Endothelial cell of umbilical vein (primary cell): ENCODE results near the gene ANKS6. TPM values are rescaled to one million over a fixed set of nuclear protein-coding genes. Genes with fewer than 3 reads are reported as not detected.

ENCODE experiments used
- BruUV-seq: library from RNA; stranded (reverse); fragments of 400-500 nt; replicated peaks from 2 replicates; lab custom pipeline; 2021; lab: Mats Ljungman, UMichigan
- CTCF ChIA-PET: fragments of 300-600, 350-600 bp; sonication (Branson Sonifier 250); formaldehyde crosslinking; loops from one replicate; lab custom pipeline; 2021; ENCODE audit warnings: antibody characterized with exemption, inconsistent platforms; lab: Charles Lee
- POLR2A ChIA-PET: fragments of 300-600, 350-600 bp; sonication (Branson Sonifier 250); formaldehyde crosslinking; loops from one replicate; lab custom pipeline; 2021; ENCODE audit warnings: antibody characterized with exemption, inconsistent platforms; lab: Charles Lee
- DNase-seq: peaks from one replicate; pipeline ENCODE4 v3.0.0-alpha.2; 2011; ENCODE audit warnings: low read depth, low spot score
- FAIRE-seq: peaks from 2 replicates; lab custom pipeline; 2011; peaks lifted over from hg19 to GRCh38; lab: Jason Lieb, UNC
- H2AFZ ChIP-seq: 2 replicates; pipeline ENCODE4 v1.6.0; 2012; ENCODE audit warnings: low read depth, low read length, control low read depth, inconsistent platforms
- H3K27ac ChIP-seq: 2 replicates; pipeline ENCODE4 v1.5.1; 2011; ENCODE audit warnings: low read depth, mild to moderate bottlenecking, control low read depth, low read length, moderate library complexity; ENCODE audit not compliant: insufficient read depth
- H3K27me3 ChIP-seq, 2 experiments: 2 replicates each; pipeline versions ENCODE4 v1.6.0 to v1.6.1; 2011; ENCODE audit warnings: low read length in 2 of 2, mixed read lengths in 1 of 2; ENCODE audit not compliant: control insufficient read depth in 2 of 2, insufficient read depth in 2 of 2
- H3K36me3 ChIP-seq, 2 experiments: 2 replicates in 1 of 2; 3 replicates in 1 of 2; pipeline ENCODE4 v1.5.1; 2011; ENCODE audit warnings: low read length in 2 of 2, mild to moderate bottlenecking in 1 of 2, moderate library complexity in 1 of 2; ENCODE audit not compliant: control insufficient read depth in 2 of 2, insufficient read depth in 2 of 2; ENCODE audit errors: extremely low read depth in 1 of 2
- H3K4me1 ChIP-seq: 3 replicates; pipeline ENCODE4 v1.5.1; 2011; ENCODE audit warnings: mild to moderate bottlenecking, low read length; ENCODE audit not compliant: control insufficient read depth, insufficient read depth; ENCODE audit errors: extremely low read depth
- H3K4me2 ChIP-seq: 2 replicates; pipeline ENCODE4 v1.6.1; 2011; ENCODE audit warnings: low read length, control low read depth, mixed read lengths; ENCODE audit not compliant: insufficient read depth
- H3K4me3 ChIP-seq, 3 experiments: fragments of 200-600 bp in 1 of 3; sonication (generic), shearing (Covaris generic) in 1 of 3; replicated peaks in 1 of 3; 2 replicates each; pipeline ENCODE4 v1.5.1; 2011 to 2016; ENCODE audit warnings: control low read depth in 3 of 3, low read length in 3 of 3, mild to moderate bottlenecking in 2 of 3, inconsistent platforms in 1 of 3, low read depth in 1 of 3, moderate library complexity in 1 of 3; ENCODE audit not compliant: insufficient read depth in 1 of 3
- H3K79me2 ChIP-seq: 2 replicates; pipeline ENCODE4 v1.6.0; 2012; ENCODE audit warnings: low read length, inconsistent platforms; ENCODE audit not compliant: control insufficient read depth, insufficient read depth
- H3K9ac ChIP-seq: replicated peaks from 2 replicates; pipeline ENCODE3; 2011; ENCODE audit warnings: low read length, control low read depth; ENCODE audit not compliant: insufficient read depth; ENCODE audit errors: extremely low read depth
- H3K9me1 ChIP-seq: replicated peaks from 3 replicates; pipeline ENCODE4 v1.6.0; 2011; ENCODE audit warnings: mild to moderate bottlenecking, low read length; ENCODE audit not compliant: control insufficient read depth, insufficient read depth; ENCODE audit errors: extremely low read depth
- H3K9me3 ChIP-seq: replicated peaks from 2 replicates; pipeline ENCODE4 v1.5.1; 2012; ENCODE audit warnings: low read length, inconsistent platforms; ENCODE audit not compliant: control insufficient read depth, insufficient read depth
- H4K20me1 ChIP-seq: replicated peaks from 2 replicates; pipeline ENCODE3; 2011; ENCODE audit warnings: mild to moderate bottlenecking, low read length; ENCODE audit not compliant: control insufficient read depth, insufficient read depth; ENCODE audit errors: extremely low read depth
- CTCF ChIP-seq, 2 donors: IDR thresholded peaks; 1 replicate in 1 of 2; 2 replicates in 1 of 2; pipeline ENCODE4 v1.5.1; 2011; ENCODE audit warnings: low read length in 2 of 2, mild to moderate bottlenecking in 2 of 2, moderate library complexity in 2 of 2, control low read depth in 1 of 2, inconsistent platforms in 1 of 2, low read depth in 1 of 2; ENCODE audit not compliant: insufficient read depth in 1 of 2; ENCODE audit errors: extremely low read depth in 1 of 2
- EZH2 ChIP-seq: IDR thresholded peaks from 2 replicates; pipeline ENCODE4 v1.6.1; 2012; ENCODE audit warnings: borderline replicate concordance, low read depth, mild to moderate bottlenecking, moderate library complexity, low read length, inconsistent platforms; ENCODE audit not compliant: severe bottlenecking
- FOS ChIP-seq: IDR thresholded peaks from 2 replicates; pipeline ENCODE4 v1.6.1; 2011; ENCODE audit warnings: mild to moderate bottlenecking, low read length, moderate library complexity, borderline replicate concordance; ENCODE audit not compliant: insufficient read depth
- GATA2 ChIP-seq: IDR thresholded peaks from 2 replicates; pipeline ENCODE4 v1.7.0; 2011; ENCODE audit warnings: low read depth, mild to moderate bottlenecking, moderate library complexity, mixed read lengths, low read length; ENCODE audit not compliant: insufficient read length, insufficient read depth
- JUN ChIP-seq: IDR thresholded peaks from 2 replicates; pipeline ENCODE4 v1.6.1; 2011; ENCODE audit warnings: borderline replicate concordance, low read depth; ENCODE audit not compliant: insufficient read length, insufficient read depth
- POLR2A ChIP-seq: IDR thresholded peaks from 2 replicates; pipeline ENCODE4 v1.6.1; 2012; ENCODE audit warnings: low read depth, mild to moderate bottlenecking, control low read depth, low read length
- POLR2AphosphoS5 ChIP-seq: IDR thresholded peaks from 2 replicates; pipeline ENCODE4 v1.6.1; 2012; ENCODE audit warnings: low read depth, mild to moderate bottlenecking, control low read depth, low read length, moderate library complexity; ENCODE audit not compliant: insufficient read depth
- dilution Hi-C: fragments of 300-500 bp; cut with MboI; formaldehyde crosslinking; loops from one replicate; pipeline ENCODE4 v1.15.0; 2019; ENCODE audit warnings: low sequenced_read_pairs; ENCODE audit not compliant: extremely low pct_ligation_motif_present
- intact Hi-C: fragments of 100-400 bp; cut with micrococcal nuclease; formaldehyde crosslinking; loops from one replicate; pipeline ENCODE4 v1.10.0; 2022
- polyA plus RNA-seq, 4 experiments: library from polyadenylated mRNA; depleted of rRNA in 3 of 4; stranded (reverse) in 3 of 4; unstranded in 1 of 4; fragments of >200 nt; gene quantifications; 2 replicates each; pipeline versions ENCODE4 v1.2.1 to v1.2.3, GENCODE V29; 2011 to 2012; ENCODE audit warnings: missing spikeins in 1 of 4
- total RNA-seq: library from RNA; stranded (reverse); gene quantifications from 2 replicates; pipeline ENCODE4 v1.2.3, GENCODE V29; 2021
- TF ChIP-seq, protein P1 (sequence below): IDR thresholded peaks from 2 replicates; pipeline ENCODE4 v1.6.1; 2011; ENCODE audit not compliant: insufficient read depth, insufficient read length

ANKS6 gene
- total and polyA plus RNA-seq, 2 donors (not counting 3 experiments of a cell fraction or from before 2014, with no cell fraction given): 15.5 to 18.6 TPM

GRCh38 chr9:98694943-98695342, 101.4 kb downstream of the ANKS6 start:
- H3K4me1 ChIP-seq: no peaks in the 10 kb centered on the region
- no peak for TF ChIP-seq FOS
- TF ChIP-seq POLR2AphosphoS5: no peak
- TF ChIP-seq EZH2: no peak
- no peak for TF ChIP-seq GATA2
- TF ChIP-seq, protein P1, sequence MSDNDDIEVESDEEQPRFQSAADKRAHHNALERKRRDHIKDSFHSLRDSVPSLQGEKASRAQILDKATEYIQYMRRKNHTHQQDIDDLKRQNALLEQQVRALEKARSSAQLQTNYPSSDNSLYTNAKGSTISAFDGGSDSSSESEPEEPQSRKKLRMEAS: no peak
- TF ChIP-seq POLR2A: no peak
- TF ChIP-seq CTCF (IDR thresholded peaks at IDR 0.05; ENCODE audit: extremely low read depth in 1 of 2, insufficient read depth in 1 of 2, low read depth in 1 of 2, low read length in 2 of 2): no peak
- TF ChIP-seq JUN: no peak
- DNase-seq (no peak), FAIRE-seq (no peak)
- no peak overlapping the region for H2AFZ ChIP-seq
- no peaks in the 10 kb centered on the region for H3K36me3 ChIP-seq
- no peak overlapping the region for H3K4me2 ChIP-seq
- H3K9me1 ChIP-seq: no peaks in the 10 kb centered on the region
- intact Hi-C loops: no loop called here
- BruUV-seq: no TSS peak
- H3K9me3 ChIP-seq: no peaks in the 10 kb centered on the region
- no peak overlapping the region for H3K4me3 ChIP-seq
- dilution Hi-C loops: no loop called here
- H3K27ac ChIP-seq: no peak overlapping the region
- ChIA-PET POLR2A (no interaction called here), CTCF (no interaction called here)
- H3K79me2 ChIP-seq: peaks cover 23% of the 10 kb centered on the region
- H3K27me3 ChIP-seq: no peaks in the 10 kb centered on the region
- no peaks in the 10 kb centered on the region for H4K20me1 ChIP-seq
- H3K9ac ChIP-seq: no peak overlapping the region
